HG03097 (cell line): ENCODE data around the gene MAZ.

Experiments
- ATAC-seq: cut with Tn5 transposase; IDR thresholded peaks from one replicate; pipeline ENCODE4 v1.9.1; 2021; ENCODE audit not compliant: unreplicated experiment, low FRiP score

MAZ gene

GRCh38 chr16:29850998-29851397 is 44.7 kb downstream of the MAZ start:
- no peak for ATAC-seq

- no peak for ATAC-seq
Observed at GRCh38 chr16:29852654-29853053, 46.3 kb downstream of the MAZ start.

- ATAC-seq: no peak
Observed at GRCh38 chr16:29854520-29855100, 48.3 kb downstream of the MAZ start.

GRCh38 chr16:29857133-29857760 is 50.9 kb downstream of the MAZ start:
- ATAC-seq: no peak

GRCh38 chr16:29858149-29858849 is 52.0 kb downstream of the MAZ start:
- ATAC-seq: no peak

GRCh38 chr16:29858974-29859373 is 52.6 kb downstream of the MAZ start:
- no peak for ATAC-seq

GRCh38 chr16:29860218-29860617 is 53.9 kb downstream of the MAZ start:
- no peak for ATAC-seq
